ENCODE data around the gene TLE3. TPM values are rescaled to one million over a fixed set of nuclear protein-coding genes. Genes with fewer than 3 reads are reported as not detected.

TLE3 gene
- total and polyA plus RNA-seq, 2 experiments from 2014 or later, result 21.2 to 45.9 TPM

DNA sequence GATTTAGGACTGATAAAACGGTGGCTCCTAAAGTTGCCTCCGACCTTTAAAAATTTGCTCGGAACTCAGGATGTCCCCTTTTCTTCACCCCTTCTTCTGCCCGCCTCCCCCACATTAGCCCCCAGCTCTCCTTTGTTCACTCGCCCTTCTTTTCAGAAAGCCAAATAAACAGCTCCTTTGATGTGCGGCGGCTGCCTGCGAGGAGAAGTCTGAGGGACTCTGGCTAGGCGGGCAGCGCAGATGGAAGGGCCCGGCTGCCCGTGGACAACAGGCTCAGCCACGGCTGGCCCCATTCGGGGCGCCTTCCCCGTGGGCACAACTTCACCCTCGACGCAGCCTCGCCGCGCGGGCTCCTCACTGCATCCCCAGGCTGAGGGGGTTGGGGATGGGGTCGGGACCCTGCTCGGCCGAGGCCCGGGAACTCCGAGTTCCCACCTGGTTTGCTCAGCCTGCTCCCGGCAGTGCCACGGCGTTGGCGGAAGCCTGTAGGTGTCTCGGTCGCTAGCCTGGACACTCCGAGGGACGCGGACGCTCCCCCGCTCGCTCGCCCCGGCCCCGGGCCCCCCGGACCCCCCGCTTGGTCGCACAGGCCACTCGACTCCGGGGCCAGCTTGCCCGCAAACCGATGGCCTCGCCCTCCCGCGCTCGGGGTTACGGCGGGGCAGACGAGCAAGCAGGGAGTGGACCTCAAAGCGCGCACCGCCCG lies 897 bp upstream of the TLE3 start:
- peaks cover 5% of the 10 kb centered on the region for H4K20me1 ChIP-seq (ENCODE audit: insufficient read depth, poor library complexity, severe bottlenecking)
- H3K27me3 ChIP-seq, result no peaks in the 10 kb centered on the region
- TF ChIP-seq EZH2phosphoT487 (IDR thresholded peaks at IDR 0.05; ENCODE audit: low read depth, severe bottlenecking, unreplicated experiment), result no peak
- no peak for TF ChIP-seq CTCF (IDR thresholded peaks at IDR 0.05; ENCODE audit: poor library complexity)
- no peak for TF ChIP-seq EZH2 (IDR thresholded peaks at IDR 0.05; ENCODE audit: borderline replicate concordance)
- peak overlapping the region; percentile 93 for H3K4me2 ChIP-seq
- peak overlapping the region; percentile 16 for H3K4me3 ChIP-seq
- H3K4me1 ChIP-seq (ENCODE audit: insufficient read depth), result peaks cover 39% of the 10 kb centered on the region
- H3K79me2 ChIP-seq, result peaks cover 37% of the 10 kb centered on the region
- H2AFZ ChIP-seq, result peak overlapping the region; percentile 31
- WGBS (ENCODE audit: low lambda C conversion rate, missing lambda C conversion rate), result 2% methylated on average over 22 of the region's 60 CpGs
- H3K9me3 ChIP-seq (ENCODE audit: low read depth), result no peaks in the 10 kb centered on the region
- H3K9me2 ChIP-seq (replicated peaks; ENCODE audit: insufficient read depth), result no peaks in the 10 kb centered on the region
- no peaks in the 10 kb centered on the region for H3K36me3 ChIP-seq (replicated peaks; ENCODE audit: insufficient read depth, low read depth)
- peak overlapping the region; percentile 90 for H3K27ac ChIP-seq
- DNase-seq (ENCODE audit: low spot score), result peak; percentile 66

- H3K4me2 ChIP-seq, result peak overlapping the region; percentile 93
- no peaks in the 10 kb centered on the region for H3K27me3 ChIP-seq
- DNase-seq (ENCODE audit: low spot score), result no peak
- H3K4me3 ChIP-seq, result peak overlapping the region; percentile 16
- TF ChIP-seq EZH2phosphoT487 (IDR thresholded peaks at IDR 0.05; ENCODE audit: low read depth, severe bottlenecking, unreplicated experiment), result no peak
- TF ChIP-seq EZH2 (IDR thresholded peaks at IDR 0.05; ENCODE audit: borderline replicate concordance), result no peak
- TF ChIP-seq CTCF (IDR thresholded peaks at IDR 0.05; ENCODE audit: poor library complexity), result no peak
- no peaks in the 10 kb centered on the region for H3K9me3 ChIP-seq (ENCODE audit: low read depth)
- peak overlapping the region; percentile 31 for H2AFZ ChIP-seq
- WGBS (ENCODE audit: low lambda C conversion rate, missing lambda C conversion rate), result 0% methylated on average over 7 of the region's 7 CpGs
- no peaks in the 10 kb centered on the region for H3K36me3 ChIP-seq (replicated peaks; ENCODE audit: insufficient read depth, low read depth)
- H3K9me2 ChIP-seq (replicated peaks; ENCODE audit: insufficient read depth), result no peaks in the 10 kb centered on the region
- H3K4me1 ChIP-seq (ENCODE audit: insufficient read depth), result peaks cover 44% of the 10 kb centered on the region
- peaks cover 8% of the 10 kb centered on the region for H4K20me1 ChIP-seq (ENCODE audit: insufficient read depth, poor library complexity, severe bottlenecking)
- H3K27ac ChIP-seq, result peak overlapping the region; percentile 90
- peaks cover 40% of the 10 kb centered on the region for H3K79me2 ChIP-seq
Measured at GRCh38 chr15:70098153-70098460, 390 bp upstream of the TLE3 start.

DNA sequence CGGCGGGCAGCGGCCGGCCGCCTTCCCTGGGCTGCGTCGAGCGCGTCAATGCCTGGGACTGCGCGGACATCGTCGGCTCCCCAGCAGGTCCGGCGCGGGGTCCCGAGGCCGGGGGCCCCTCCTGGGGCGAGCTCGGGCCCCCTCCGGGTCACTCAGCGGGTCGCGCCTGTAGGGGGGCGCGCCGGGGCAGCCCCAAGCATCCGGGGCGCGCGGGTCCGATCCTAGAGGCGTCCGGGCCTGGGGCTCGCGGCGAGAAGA lies 725 bp downstream of the TLE3 start:
- peaks cover 55% of the 10 kb centered on the region for H3K4me1 ChIP-seq (ENCODE audit: insufficient read depth)
- peaks cover 18% of the 10 kb centered on the region for H4K20me1 ChIP-seq (ENCODE audit: insufficient read depth, poor library complexity, severe bottlenecking)
- no peaks in the 10 kb centered on the region for H3K9me2 ChIP-seq (replicated peaks; ENCODE audit: insufficient read depth)
- H3K36me3 ChIP-seq (replicated peaks; ENCODE audit: insufficient read depth, low read depth), result no peaks in the 10 kb centered on the region
- peak overlapping the region; percentile 87 for H3K4me2 ChIP-seq
- H3K4me3 ChIP-seq, result peak overlapping the region; percentile 77
- TF ChIP-seq EZH2phosphoT487 (IDR thresholded peaks at IDR 0.05; ENCODE audit: low read depth, severe bottlenecking, unreplicated experiment) (no peak), CTCF (IDR thresholded peaks at IDR 0.05; ENCODE audit: poor library complexity) (no peak), EZH2 (IDR thresholded peaks at IDR 0.05; ENCODE audit: borderline replicate concordance) (no peak)
- H3K79me2 ChIP-seq, result peaks cover 51% of the 10 kb centered on the region
- no peaks in the 10 kb centered on the region for H3K27me3 ChIP-seq
- H3K9me3 ChIP-seq (ENCODE audit: low read depth), result no peaks in the 10 kb centered on the region
- WGBS (ENCODE audit: low lambda C conversion rate, missing lambda C conversion rate), result 0% methylated on average over 11 of the region's 37 CpGs
- peak overlapping the region; percentile 91 for H3K27ac ChIP-seq
- no peak overlapping the region for H2AFZ ChIP-seq
- DNase-seq (ENCODE audit: low spot score), result no peak

Data from hepatocyte (in vitro differentiated cells).